ENCODE data around the gene ZNF674.
"Not testable (repeated sequence)": the region's sequence is repeated elsewhere in the genome, so short reads cannot be mapped to it uniquely, and the experiment has no call there.

Gene ZNF674

GRCh38 chrX:46569621-46570020, 24.4 kb upstream of the ZNF674 start:
- Histone ChIP-seq H3K27ac (ENCODE audit: low read length) (no peak overlapping the region), H3K27me3 (ENCODE audit: control insufficient read depth in 1 of 2, insufficient read depth in 2 of 2, low read length in 2 of 2) (peaks cover 0 to 5% of the 10 kb centered on the region in 2 donors), H3K9me3 (ENCODE audit: control insufficient read depth in 2 of 2, low read length in 2 of 2) (no peaks in the 10 kb centered on the region), H3K9ac (ENCODE audit: low read length in 2 of 2) (no peak overlapping the region), H3K4me1 (ENCODE audit: control insufficient read depth, insufficient read depth, low read length) (peaks cover 7% of the 10 kb centered on the region), H3K4me3 (ENCODE audit: low read length in 2 of 2) (no peak overlapping the region), H3K36me3 (ENCODE audit: control insufficient read depth in 2 of 2, insufficient read depth in 2 of 2, low read length in 2 of 2) (no peaks in the 10 kb centered on the region)

DNA sequence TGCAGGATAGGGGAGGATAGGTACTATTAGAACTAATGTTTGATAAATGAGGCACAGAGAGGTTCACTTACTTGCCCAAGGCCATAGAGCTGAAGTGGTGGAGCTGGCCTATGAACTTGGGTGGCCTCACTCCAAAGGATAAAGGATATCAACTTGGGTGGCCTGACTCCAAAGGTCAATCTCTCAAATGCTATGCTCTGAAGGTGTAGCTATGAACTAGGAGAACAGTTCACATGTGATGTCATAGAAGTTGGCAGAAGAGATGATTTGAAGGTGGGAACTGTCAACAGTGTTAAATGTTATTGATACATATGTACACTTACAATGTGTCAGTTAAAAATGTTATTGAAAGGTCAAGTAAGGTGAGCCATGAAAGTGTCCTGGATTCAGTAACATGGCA, 22.2 kb upstream of the ZNF674 start:
- no peaks in the 10 kb centered on the region for H3K9me3 ChIP-seq (ENCODE audit: control insufficient read depth in 2 of 2, low read length in 2 of 2)
- no peak overlapping the region for H3K9ac ChIP-seq (ENCODE audit: low read length in 2 of 2)
- no peaks in the 10 kb centered on the region for H3K36me3 ChIP-seq (ENCODE audit: control insufficient read depth in 2 of 2, insufficient read depth in 2 of 2, low read length in 2 of 2)
- H3K4me3 ChIP-seq (ENCODE audit: low read length in 2 of 2) = no peak overlapping the region
- no peak overlapping the region for H3K27ac ChIP-seq (ENCODE audit: low read length)
- peaks cover 0 to 5% of the 10 kb centered on the region in 2 donors for H3K27me3 ChIP-seq (ENCODE audit: control insufficient read depth in 1 of 2, insufficient read depth in 2 of 2, low read length in 2 of 2)
- H3K4me1 ChIP-seq (ENCODE audit: control insufficient read depth, insufficient read depth, low read length) = no peaks in the 10 kb centered on the region

DNA sequence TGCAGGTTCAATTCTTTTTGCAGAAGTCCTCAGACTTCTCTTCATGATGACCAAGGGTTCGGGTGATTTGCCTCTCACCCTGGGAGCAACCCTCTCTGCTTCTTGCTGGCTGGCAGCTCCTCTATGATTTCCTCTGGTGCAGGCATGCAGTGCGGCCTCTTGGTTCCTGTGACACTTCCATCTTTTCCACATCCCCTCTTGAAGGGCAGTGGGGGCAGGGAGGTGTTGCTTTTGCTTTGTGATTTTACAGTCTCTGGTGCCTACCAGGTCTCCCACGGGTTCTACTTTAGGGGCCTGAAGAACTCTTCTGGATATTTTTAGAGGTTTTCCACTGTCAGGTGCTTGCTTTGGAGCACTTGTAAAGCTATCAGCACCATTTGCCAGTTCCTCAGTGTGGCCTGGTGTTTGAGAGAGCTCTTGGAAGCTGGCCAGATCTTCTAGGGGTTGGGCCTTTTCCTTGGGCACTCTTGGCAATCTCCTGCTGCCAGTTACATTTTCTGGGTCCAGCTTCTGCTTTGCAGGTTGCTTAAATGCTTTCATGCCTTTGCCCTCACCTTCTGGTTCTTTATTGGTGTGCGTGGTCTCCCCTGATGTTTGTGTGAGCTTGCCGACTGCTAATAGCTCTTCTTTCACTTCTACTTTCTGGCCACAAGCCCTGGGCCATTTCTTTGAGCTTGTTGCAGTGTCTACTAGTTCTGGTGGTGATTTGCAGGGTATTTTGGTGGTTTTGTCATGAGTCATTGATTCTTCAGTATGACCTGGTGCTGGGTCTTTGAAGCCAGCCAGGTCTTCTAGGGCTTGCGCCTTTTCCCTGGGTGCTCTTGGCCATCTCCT, 16.8 kb upstream of the ZNF674 start:
- Histone ChIP-seq H3K27ac (ENCODE audit: low read length) (no peak overlapping the region), H3K4me1 (ENCODE audit: control insufficient read depth, insufficient read depth, low read length) (no peaks in the 10 kb centered on the region), H3K36me3 (ENCODE audit: control insufficient read depth in 2 of 2, insufficient read depth in 2 of 2, low read length in 2 of 2) (no peaks in the 10 kb centered on the region), H3K27me3 (ENCODE audit: control insufficient read depth in 1 of 2, insufficient read depth in 2 of 2, low read length in 2 of 2) (no peaks in the 10 kb centered on the region), H3K4me3 (ENCODE audit: low read length in 2 of 2) (no peak overlapping the region), H3K9me3 (ENCODE audit: control insufficient read depth in 2 of 2, low read length in 2 of 2) (no peaks in the 10 kb centered on the region), H3K9ac (ENCODE audit: low read length in 2 of 2) (no peak overlapping the region)

- Histone ChIP-seq H3K9ac (ENCODE audit: low read length in 2 of 2) (no peak overlapping the region), H3K36me3 (ENCODE audit: control insufficient read depth in 2 of 2, insufficient read depth in 2 of 2, low read length in 2 of 2) (no peaks in the 10 kb centered on the region), H3K4me3 (ENCODE audit: low read length in 2 of 2) (no peak overlapping the region), H3K4me1 (ENCODE audit: control insufficient read depth, insufficient read depth, low read length) (no peaks in the 10 kb centered on the region), H3K27ac (ENCODE audit: low read length) (no peak overlapping the region), H3K9me3 (ENCODE audit: control insufficient read depth in 2 of 2, low read length in 2 of 2) (no peaks in the 10 kb centered on the region), H3K27me3 (ENCODE audit: control insufficient read depth in 1 of 2, insufficient read depth in 2 of 2, low read length in 2 of 2) (no peaks in the 10 kb centered on the region)
Measured at GRCh38 chrX:46559062-46559461, 13.8 kb upstream of the ZNF674 start.

DNA sequence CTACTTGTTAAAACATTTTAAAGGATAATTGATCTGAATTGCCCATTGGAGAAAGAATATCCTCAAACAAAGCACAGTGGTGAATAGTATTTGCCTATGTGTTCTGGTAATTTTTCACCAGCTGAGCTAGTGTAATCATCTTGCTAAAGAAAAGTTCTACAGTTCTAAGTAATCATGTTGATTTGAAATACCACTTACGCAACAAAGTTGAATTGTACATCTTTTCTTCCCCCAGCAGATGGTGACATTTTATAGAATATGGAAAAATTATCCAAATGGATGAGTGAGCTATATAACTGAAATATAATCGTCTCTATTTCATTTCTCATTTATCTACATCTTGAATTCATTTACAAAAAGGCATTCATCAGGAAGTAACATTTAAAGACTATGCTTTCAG, 9.7 kb upstream of the ZNF674 start:
- Histone ChIP-seq H3K4me1 (ENCODE audit: control insufficient read depth, insufficient read depth, low read length) (no peaks in the 10 kb centered on the region), H3K4me3 (ENCODE audit: low read length in 2 of 2) (no peak overlapping the region), H3K9me3 (ENCODE audit: control insufficient read depth in 2 of 2, low read length in 2 of 2) (no peaks in the 10 kb centered on the region), H3K27ac (ENCODE audit: low read length) (no peak overlapping the region), H3K9ac (ENCODE audit: low read length in 2 of 2) (no peak overlapping the region), H3K27me3 (ENCODE audit: control insufficient read depth in 1 of 2, insufficient read depth in 2 of 2, low read length in 2 of 2) (no peaks in the 10 kb centered on the region), H3K36me3 (ENCODE audit: control insufficient read depth in 2 of 2, insufficient read depth in 2 of 2, low read length in 2 of 2) (no peaks in the 10 kb centered on the region)

GRCh38 chrX:46553935-46554334, 8.7 kb upstream of the ZNF674 start:
- Histone ChIP-seq H3K27me3 (ENCODE audit: control insufficient read depth in 1 of 2, insufficient read depth in 2 of 2, low read length in 2 of 2) (no peaks in the 10 kb centered on the region), H3K27ac (ENCODE audit: low read length) (no peak overlapping the region), H3K9me3 (ENCODE audit: control insufficient read depth in 2 of 2, low read length in 2 of 2) (no peaks in the 10 kb centered on the region), H3K36me3 (ENCODE audit: control insufficient read depth in 2 of 2, insufficient read depth in 2 of 2, low read length in 2 of 2) (no peaks in the 10 kb centered on the region), H3K4me3 (ENCODE audit: low read length in 2 of 2) (no peak overlapping the region), H3K4me1 (ENCODE audit: control insufficient read depth, insufficient read depth, low read length) (no peaks in the 10 kb centered on the region), H3K9ac (ENCODE audit: low read length in 2 of 2) (no peak overlapping the region)

DNA sequence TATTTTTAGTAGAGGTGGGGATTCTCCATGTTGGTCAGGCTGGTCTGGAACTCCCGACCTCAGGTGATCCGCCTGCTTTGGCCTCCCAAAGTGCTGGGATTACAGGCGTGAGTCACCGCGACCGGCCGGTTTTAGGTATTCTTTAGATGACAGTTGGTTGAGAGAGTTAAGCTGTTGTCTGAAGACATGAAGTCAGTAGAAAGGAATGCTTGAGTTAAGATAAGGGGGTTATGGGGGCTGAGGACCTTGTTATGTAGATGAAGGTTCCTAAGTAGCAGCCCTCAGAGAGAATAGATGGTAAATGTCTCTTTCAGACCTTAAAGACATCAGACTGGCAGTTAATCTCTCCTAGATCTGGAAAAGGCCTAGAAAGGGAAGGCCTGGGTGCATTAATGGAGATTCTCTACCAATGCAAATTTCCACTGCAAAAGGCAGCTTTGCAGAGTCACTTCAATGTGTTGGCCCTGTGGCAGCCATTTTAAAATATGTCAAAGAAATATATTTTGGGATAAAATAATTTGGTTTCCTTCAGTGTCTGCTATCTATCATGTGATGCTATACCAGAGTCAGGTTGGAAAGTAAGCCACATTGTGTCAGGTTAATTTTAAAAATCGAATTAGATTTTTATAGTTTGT, 6.4 kb upstream of the ZNF674 start:
- Histone ChIP-seq H3K36me3 (ENCODE audit: control insufficient read depth in 2 of 2, insufficient read depth in 2 of 2, low read length in 2 of 2) (no peaks in the 10 kb centered on the region), H3K9me3 (ENCODE audit: control insufficient read depth in 2 of 2, low read length in 2 of 2) (no peaks in the 10 kb centered on the region), H3K4me1 (ENCODE audit: control insufficient read depth, insufficient read depth, low read length) (peaks cover 3% of the 10 kb centered on the region), H3K9ac (ENCODE audit: low read length in 2 of 2) (no peak overlapping the region), H3K4me3 (ENCODE audit: low read length in 2 of 2) (no peak overlapping the region), H3K27ac (ENCODE audit: low read length) (no peak overlapping the region), H3K27me3 (ENCODE audit: control insufficient read depth in 1 of 2, insufficient read depth in 2 of 2, low read length in 2 of 2) (no peaks in the 10 kb centered on the region)

DNA sequence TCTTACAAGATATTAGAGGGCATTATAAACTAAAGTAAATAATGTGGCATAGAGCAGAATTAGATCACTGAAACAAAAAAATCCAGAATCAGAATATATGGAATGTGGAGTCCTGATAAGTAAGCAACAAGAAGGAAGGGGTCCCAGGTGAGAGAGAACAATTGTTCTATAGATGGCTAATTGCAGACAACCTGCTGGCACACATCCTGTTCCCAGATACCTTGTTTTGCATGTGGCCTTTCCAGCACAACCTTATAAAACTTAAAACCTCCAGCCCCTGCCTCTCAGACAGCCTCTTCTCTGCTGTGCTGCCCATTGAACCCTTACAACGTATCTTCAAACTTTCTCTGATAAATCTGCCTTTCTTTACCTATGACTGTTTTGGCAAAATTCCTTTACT, 4.7 kb upstream of the ZNF674 start:
- peaks cover 0 to 7% of the 10 kb centered on the region in 2 donors for H3K27me3 ChIP-seq (ENCODE audit: control insufficient read depth in 1 of 2, insufficient read depth in 2 of 2, low read length in 2 of 2)
- no peaks in the 10 kb centered on the region for H3K9me3 ChIP-seq (ENCODE audit: control insufficient read depth in 2 of 2, low read length in 2 of 2)
- no peak overlapping the region for H3K4me3 ChIP-seq (ENCODE audit: low read length in 2 of 2)
- no peaks in the 10 kb centered on the region for H3K36me3 ChIP-seq (ENCODE audit: control insufficient read depth in 2 of 2, insufficient read depth in 2 of 2, low read length in 2 of 2)
- no peak overlapping the region for H3K9ac ChIP-seq (ENCODE audit: low read length in 2 of 2)
- peaks cover 6% of the 10 kb centered on the region for H3K4me1 ChIP-seq (ENCODE audit: control insufficient read depth, insufficient read depth, low read length)
- no peak overlapping the region for H3K27ac ChIP-seq (ENCODE audit: low read length)

DNA sequence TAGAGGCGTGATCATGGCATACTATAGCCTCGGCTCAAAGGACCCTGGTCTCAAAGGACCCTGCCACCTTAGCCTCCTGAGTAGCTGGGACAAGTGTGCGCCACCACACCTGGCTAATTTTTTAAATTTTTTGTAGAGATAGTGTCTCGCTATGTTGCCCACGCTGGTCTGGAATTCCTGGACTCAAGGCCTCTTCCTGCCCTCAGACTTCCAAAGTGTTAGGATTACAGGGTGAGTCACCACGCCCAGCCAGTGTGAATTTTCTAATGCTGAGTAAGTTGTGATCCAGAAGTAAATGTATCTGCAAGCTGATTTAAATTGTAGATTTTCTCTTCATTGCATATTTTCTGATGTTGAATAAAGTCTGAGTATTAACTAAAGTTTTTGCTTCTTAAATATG, 2.6 kb upstream of the ZNF674 start:
- no peak overlapping the region for H3K4me3 ChIP-seq (ENCODE audit: low read length in 2 of 2)
- peaks cover 6% of the 10 kb centered on the region for H3K4me1 ChIP-seq (ENCODE audit: control insufficient read depth, insufficient read depth, low read length)
- no peak overlapping the region for H3K27ac ChIP-seq (ENCODE audit: low read length)
- H3K36me3 ChIP-seq (ENCODE audit: control insufficient read depth in 2 of 2, insufficient read depth in 2 of 2, low read length in 2 of 2) = no peaks in the 10 kb centered on the region
- no peaks in the 10 kb centered on the region for H3K9me3 ChIP-seq (ENCODE audit: control insufficient read depth in 2 of 2, low read length in 2 of 2)
- H3K27me3 ChIP-seq (ENCODE audit: control insufficient read depth in 1 of 2, insufficient read depth in 2 of 2, low read length in 2 of 2) = peaks cover 0 to 9% of the 10 kb centered on the region in 2 donors
- H3K9ac ChIP-seq (ENCODE audit: low read length in 2 of 2) = no peak overlapping the region

- not testable (repeated sequence) for H3K27ac ChIP-seq (ENCODE audit: low read length); H3K36me3 ChIP-seq (ENCODE audit: control insufficient read depth in 2 of 2, insufficient read depth in 2 of 2, low read length in 2 of 2); H3K27me3 ChIP-seq (ENCODE audit: control insufficient read depth in 1 of 2, insufficient read depth in 2 of 2, low read length in 2 of 2); H3K4me1 ChIP-seq (ENCODE audit: control insufficient read depth, insufficient read depth, low read length); H3K9me3 ChIP-seq (ENCODE audit: control insufficient read depth in 2 of 2, low read length in 2 of 2)
- Histone ChIP-seq H3K4me3 (ENCODE audit: low read length in 2 of 2) (peak overlapping the region; percentile 82), H3K9ac (ENCODE audit: low read length in 2 of 2) (peak overlapping the region; percentile 90 to 93)
Measured at GRCh38 chrX:46544527-46544926, 694 bp downstream of the ZNF674 start.

GRCh38 chrX:46543441-46543840, 1.8 kb downstream of the ZNF674 start:
- Histone ChIP-seq H3K4me1 (ENCODE audit: control insufficient read depth, insufficient read depth, low read length) (peaks cover 6% of the 10 kb centered on the region), H3K27ac (ENCODE audit: low read length) (no peak overlapping the region), H3K27me3 (ENCODE audit: control insufficient read depth in 1 of 2, insufficient read depth in 2 of 2, low read length in 2 of 2) (peaks cover 0 to 9% of the 10 kb centered on the region in 2 donors), H3K9ac (ENCODE audit: low read length in 2 of 2) (no peak overlapping the region), H3K36me3 (ENCODE audit: control insufficient read depth in 2 of 2, insufficient read depth in 2 of 2, low read length in 2 of 2) (no peaks in the 10 kb centered on the region), H3K9me3 (ENCODE audit: control insufficient read depth in 2 of 2, low read length in 2 of 2) (no peaks in the 10 kb centered on the region), H3K4me3 (ENCODE audit: low read length in 2 of 2) (no peak overlapping the region)

Data from stomach smooth muscle (tissue), 2 donors.